Measurements from ENCODE around the gene RHOH. TPM values are rescaled to one million over a fixed set of nuclear protein-coding genes. Genes with fewer than 3 reads are reported as not detected.

Gene RHOH
- total and polyA plus RNA-seq, 9 donors, result 0.31 to 3.2 (median 0.98) TPM

GRCh38 chr4:40214661-40215418 lies 18.0 kb downstream of the RHOH start:
- no peak overlapping the region for H3K27ac ChIP-seq
- intact Hi-C loops (cut with DNase I), result no loop called here
- peaks cover 2% of the 10 kb centered on the region for H3K4me1 ChIP-seq (ENCODE audit: insufficient read depth)
- no peak for TF ChIP-seq EP300 (IDR thresholded peaks at IDR 0.05)
- H3K27me3 ChIP-seq, result no peaks in the 10 kb centered on the region
- WGBS, 3 donors, result 84 to 87% (median 85%) methylated on average over 9 of the region's 9 CpGs
- no peak overlapping the region for H3K4me3 ChIP-seq
- no peaks in the 10 kb centered on the region for H3K9me3 ChIP-seq
- no peak for DNase-seq
- H3K36me3 ChIP-seq, result no peaks in the 10 kb centered on the region

DNA sequence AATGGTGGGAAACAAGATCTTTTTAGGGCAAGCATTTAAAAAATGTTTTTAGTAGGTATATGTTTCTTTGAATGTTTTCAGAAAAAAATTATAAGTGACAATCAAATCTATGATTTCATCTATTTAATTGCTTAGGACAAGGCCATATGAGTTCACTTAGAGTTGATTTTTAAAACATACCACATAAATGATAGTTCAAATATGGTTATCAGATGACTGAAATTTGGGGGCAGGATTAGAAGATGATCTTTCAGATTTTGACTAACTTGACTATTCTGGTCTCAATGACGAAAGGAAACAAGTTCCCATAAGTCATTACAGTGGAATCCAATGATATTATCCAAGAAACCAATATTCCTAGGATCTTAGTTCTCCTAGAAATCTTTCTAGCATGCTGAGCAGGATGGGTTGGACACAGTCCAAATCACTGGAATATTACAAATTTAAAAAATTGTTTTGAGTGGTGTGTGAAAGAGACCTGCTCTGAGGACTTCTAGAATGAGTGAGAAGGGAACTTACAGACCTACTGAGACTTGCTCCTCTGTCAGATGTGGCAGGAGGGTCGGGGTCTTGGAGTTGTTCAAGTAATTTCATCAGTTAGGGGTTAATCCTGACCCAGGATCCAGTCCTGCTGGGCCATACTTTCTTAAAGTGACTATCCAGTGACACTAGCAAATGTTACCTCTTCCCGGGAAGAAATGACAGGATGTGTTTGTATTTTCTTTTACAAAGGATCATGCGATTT lies 20.0 kb downstream of the RHOH start:
- 61 to 69% (median 62%) methylated on average over 4 of the region's 4 CpGs for WGBS, 3 donors
- Histone ChIP-seq H3K36me3 (no peaks in the 10 kb centered on the region), H3K4me1 (ENCODE audit: insufficient read depth) (peaks cover 2% of the 10 kb centered on the region), H3K27ac (no peak overlapping the region), H3K9me3 (no peaks in the 10 kb centered on the region), H3K4me3 (no peak overlapping the region), H3K27me3 (no peaks in the 10 kb centered on the region)
- intact Hi-C loops (cut with DNase I), result no loop called here
- no peak for TF ChIP-seq EP300 (IDR thresholded peaks at IDR 0.05)
- TF ChIP-seq, protein P1, sequence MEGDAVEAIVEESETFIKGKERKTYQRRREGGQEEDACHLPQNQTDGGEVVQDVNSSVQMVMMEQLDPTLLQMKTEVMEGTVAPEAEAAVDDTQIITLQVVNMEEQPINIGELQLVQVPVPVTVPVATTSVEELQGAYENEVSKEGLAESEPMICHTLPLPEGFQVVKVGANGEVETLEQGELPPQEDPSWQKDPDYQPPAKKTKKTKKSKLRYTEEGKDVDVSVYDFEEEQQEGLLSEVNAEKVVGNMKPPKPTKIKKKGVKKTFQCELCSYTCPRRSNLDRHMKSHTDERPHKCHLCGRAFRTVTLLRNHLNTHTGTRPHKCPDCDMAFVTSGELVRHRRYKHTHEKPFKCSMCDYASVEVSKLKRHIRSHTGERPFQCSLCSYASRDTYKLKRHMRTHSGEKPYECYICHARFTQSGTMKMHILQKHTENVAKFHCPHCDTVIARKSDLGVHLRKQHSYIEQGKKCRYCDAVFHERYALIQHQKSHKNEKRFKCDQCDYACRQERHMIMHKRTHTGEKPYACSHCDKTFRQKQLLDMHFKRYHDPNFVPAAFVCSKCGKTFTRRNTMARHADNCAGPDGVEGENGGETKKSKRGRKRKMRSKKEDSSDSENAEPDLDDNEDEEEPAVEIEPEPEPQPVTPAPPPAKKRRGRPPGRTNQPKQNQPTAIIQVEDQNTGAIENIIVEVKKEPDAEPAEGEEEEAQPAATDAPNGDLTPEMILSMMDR (IDR thresholded peaks at IDR 0.05), result no peak
- DNase-seq, result no peak

DNA sequence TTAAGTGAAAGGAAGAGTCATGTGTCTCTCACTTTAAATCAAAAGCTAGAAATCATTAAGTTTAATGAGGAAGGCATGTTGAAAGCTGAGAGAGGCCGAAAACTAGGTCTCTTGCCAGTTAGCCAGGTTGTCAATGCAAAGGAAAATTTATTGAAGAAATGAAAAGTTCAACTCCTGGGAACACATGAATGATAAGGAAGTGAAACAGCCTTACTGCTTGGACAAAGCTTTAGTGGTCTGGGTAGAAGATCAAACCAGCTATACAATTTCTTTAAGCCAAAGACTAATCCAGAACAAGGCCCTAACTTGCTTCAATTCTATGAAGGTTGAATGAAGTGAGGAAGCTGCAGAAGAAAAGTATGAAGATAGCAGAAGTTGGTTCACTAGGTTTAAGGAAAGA lies 24.9 kb downstream of the RHOH start:
- intact Hi-C loops (cut with DNase I), result no loop called here
- Histone ChIP-seq H3K36me3 (no peaks in the 10 kb centered on the region), H3K27ac (no peak overlapping the region), H3K27me3 (no peaks in the 10 kb centered on the region), H3K9me3 (no peaks in the 10 kb centered on the region), H3K4me3 (no peak overlapping the region), H3K4me1 (ENCODE audit: insufficient read depth) (no peaks in the 10 kb centered on the region)
- WGBS, 3 donors, result 73 to 81% (median 76%) methylated on average over 1 of the region's 1 CpG
- no peak for TF ChIP-seq POLR2A (IDR thresholded peaks at IDR 0.05)
- TF ChIP-seq, protein P1 (IDR thresholded peaks at IDR 0.05), result no peak
- TF ChIP-seq EP300 (IDR thresholded peaks at IDR 0.05), result no peak
- no peak for DNase-seq

- Histone ChIP-seq H3K27ac (no peak overlapping the region), H3K27me3 (no peaks in the 10 kb centered on the region), H3K36me3 (no peaks in the 10 kb centered on the region), H3K4me1 (ENCODE audit: insufficient read depth) (no peaks in the 10 kb centered on the region), H3K9me3 (no peaks in the 10 kb centered on the region), H3K4me3 (no peak overlapping the region)
- no peak for DNase-seq
- TF ChIP-seq POLR2A (IDR thresholded peaks at IDR 0.05) (no peak), EP300 (IDR thresholded peaks at IDR 0.05) (no peak)
- TF ChIP-seq, protein P1 (IDR thresholded peaks at IDR 0.05), result no peak
- intact Hi-C loops (cut with DNase I), result no loop called here
- WGBS, 3 donors, result 88 to 95% (median 93%) methylated on average over 1 of the region's 1 CpG
These were observed 26.5 kb downstream of the RHOH start for GRCh38 chr4:40223343-40223742.

DNA sequence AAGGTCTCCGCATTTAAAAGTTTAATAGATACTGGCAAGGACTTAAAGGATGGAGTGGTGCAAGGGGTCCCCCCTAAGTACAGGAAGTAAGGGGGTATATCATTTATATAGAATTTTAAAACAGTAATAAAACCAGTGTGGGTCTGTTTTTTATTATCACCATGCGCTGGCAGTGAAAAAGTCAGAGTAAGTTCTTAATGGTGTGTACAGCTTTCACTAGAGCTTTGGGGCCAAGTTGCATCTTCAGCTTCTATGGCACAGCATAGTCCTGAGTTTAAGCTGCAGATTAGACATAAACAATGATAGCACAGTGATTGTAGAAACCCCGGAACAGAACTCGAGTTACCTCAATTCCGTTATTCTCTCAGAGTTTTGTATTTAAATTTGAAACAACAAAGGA lies 27.6 kb downstream of the RHOH start:
- no peak overlapping the region for H3K4me3 ChIP-seq
- no peak for TF ChIP-seq EP300 (IDR thresholded peaks at IDR 0.05)
- no peak for TF ChIP-seq POLR2A (IDR thresholded peaks at IDR 0.05)
- TF ChIP-seq, protein P1 (IDR thresholded peaks at IDR 0.05), result no peak
- H3K4me1 ChIP-seq (ENCODE audit: insufficient read depth), result no peaks in the 10 kb centered on the region
- 91 to 93% (median 92%) methylated on average over 5 of the region's 5 CpGs for WGBS, 3 donors
- intact Hi-C loops (cut with DNase I), result no loop called here
- H3K9me3 ChIP-seq, result no peaks in the 10 kb centered on the region
- H3K27me3 ChIP-seq, result no peaks in the 10 kb centered on the region
- H3K27ac ChIP-seq, result no peak overlapping the region
- no peak for DNase-seq
- H3K36me3 ChIP-seq, result no peaks in the 10 kb centered on the region

Data from ovary (tissue), 9 donors.